Transverse colon (tissue), 4 donors: ENCODE data around the gene TMCC3. TPM values are rescaled to one million over a fixed set of nuclear protein-coding genes. Genes with fewer than 3 reads are reported as not detected.
"Not testable (repeated sequence)": the region's sequence is repeated elsewhere in the genome, so short reads cannot be mapped to it uniquely, and the experiment has no call there.

Experiments used
- DNase-seq: peaks from one replicate; pipeline ENCODE4 v3.0.0-alpha.2; 2019
- H3K27ac ChIP-seq, 4 donors: fragments of 200-600 bp; sonication (generic); 2 replicates each; pipeline ENCODE4 v1.5.1; 2016 to 2018; ENCODE audit warnings: inconsistent platforms in 4 of 4
- H3K27me3 ChIP-seq: fragments of 200-600 bp; sonication (generic); 2 replicates; pipeline ENCODE4 v1.5.1; 2017; ENCODE audit warnings: inconsistent platforms
- H3K36me3 ChIP-seq, 4 donors: fragments of 200-600 bp; sonication (generic); 2 replicates each; pipeline ENCODE4 v1.5.1; 2017 to 2019; ENCODE audit warnings: inconsistent platforms in 4 of 4
- H3K4me1 ChIP-seq, 4 donors: fragments of 200-600 bp; sonication (generic); 2 replicates each; pipeline ENCODE4 v1.5.1; 2017 to 2020; ENCODE audit warnings: inconsistent platforms in 4 of 4
- H3K4me3 ChIP-seq, 4 donors: fragments of 200-600 bp; sonication (generic); 1 replicate in 1 of 4; 2 replicates in 3 of 4; pipeline versions ENCODE4 v1.5.1 to v1.6.1; 2017 to 2019; ENCODE audit warnings: inconsistent platforms in 4 of 4
- H3K9me3 ChIP-seq, 2 donors: fragments of 200-600 bp; sonication (generic); 2 replicates each; pipeline ENCODE4 v1.5.1; 2017 to 2019; ENCODE audit warnings: inconsistent platforms in 2 of 2
- EP300 ChIP-seq: sonication (generic); formaldehyde crosslinking; IDR thresholded peaks from one replicate; pipeline ENCODE4 v1.6.1; 2017; ENCODE audit warnings: antibody characterized with exemption, low read depth
- POLR2A ChIP-seq: fragments of 450-650 bp; IDR thresholded peaks from one replicate; pipeline ENCODE4 v1.6.1; 2016; ENCODE audit warnings: antibody characterized with exemption, mild to moderate bottlenecking, moderate library complexity
- POLR2AphosphoS5 ChIP-seq, 3 donors: sonication (generic); formaldehyde crosslinking; IDR thresholded peaks; one replicate each; pipeline ENCODE4 v1.6.1; 2016; ENCODE audit warnings: antibody characterized with exemption in 3 of 3
- WGBS, 2 donors: methylation state at CpG; one replicate each; pipeline ENCODE4 v1.1.5; 2018; ENCODE audit warnings: low coverage in 1 of 2; 5-methylcytosine and 5-hydroxymethylcytosine counted together
- in situ Hi-C, 4 donors: fragments of 200-750 bp; cut with MboI; loops; one replicate each; pipeline versions ENCODE4 v1.15.0 to v1.15.1; 2017; ENCODE audit warnings: low sequenced_read_pairs in 3 of 4, low pct_ligation_motif_present in 1 of 4, low pct_unique_long_range_greater_than_20kb in 1 of 4
- intact Hi-C: fragments of 100-400 bp; cut with DNase I; formaldehyde crosslinking; loops from one replicate; pipeline ENCODE4 v1.15.1; 2023; ENCODE audit warnings: low total_unique reads
- total RNA-seq, 4 donors: library from RNA; depleted of rRNA; stranded (reverse); fragments of >200 nt; gene quantifications; one replicate each; pipeline ENCODE4 v1.1.0, GENCODE V29; 2016
- TF ChIP-seq, protein P1 (sequence below), 5 experiments: fragments of 200-600 bp in 3 of 5; fragments of 450-650 bp in 2 of 5; sonication (generic) in 3 of 5; IDR thresholded peaks; 1 replicate in 2 of 5; 2 replicates in 3 of 5; pipeline ENCODE4 v1.5.1; 2016 to 2017; ENCODE audit warnings: antibody characterized with exemption in 5 of 5, inconsistent platforms in 3 of 5, mild to moderate bottlenecking in 2 of 5, moderate library complexity in 1 of 5

Gene TMCC3
- total RNA-seq, 4 donors from 2014 or later: 6.4 to 79.3 (median 65.9) TPM

DNA sequence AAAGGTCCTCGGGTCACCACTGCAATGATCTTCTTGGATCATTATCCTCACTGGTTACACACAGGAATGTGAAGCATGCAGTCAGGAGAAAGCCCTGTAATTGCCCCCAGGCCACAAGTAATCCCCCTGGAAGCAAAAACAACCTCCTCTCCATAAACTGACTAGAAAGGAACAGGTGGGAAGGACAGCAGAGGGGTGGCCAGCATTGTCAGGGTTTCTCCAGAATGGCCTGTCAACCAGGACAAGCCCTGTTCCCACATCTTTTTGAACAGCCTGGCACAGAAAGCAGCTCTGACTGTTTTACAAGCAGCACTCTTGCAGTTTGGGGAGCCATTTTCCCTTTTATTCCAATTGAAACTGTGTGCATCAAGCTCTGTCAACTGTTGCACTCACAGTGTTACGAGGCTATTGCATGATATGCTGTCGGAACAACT, 36.1 kb downstream of the TMCC3 start:
- H3K27ac ChIP-seq: peak overlapping the region in 2 of 4 donors; percentile 80 to 83
- H3K27me3 ChIP-seq: no peaks in the 10 kb centered on the region
- peak overlapping the region in 1 of 4 donors; percentile 35 for H3K4me3 ChIP-seq
- peaks cover 13 to 31% (median 20%) of the 10 kb centered on the region in 4 donors for H3K4me1 ChIP-seq
- 71 to 80% methylated on average over 2 to 3 of the region's 3 CpGs for WGBS, 2 donors
- TF ChIP-seq POLR2A: no peak
- TF ChIP-seq, protein P1, sequence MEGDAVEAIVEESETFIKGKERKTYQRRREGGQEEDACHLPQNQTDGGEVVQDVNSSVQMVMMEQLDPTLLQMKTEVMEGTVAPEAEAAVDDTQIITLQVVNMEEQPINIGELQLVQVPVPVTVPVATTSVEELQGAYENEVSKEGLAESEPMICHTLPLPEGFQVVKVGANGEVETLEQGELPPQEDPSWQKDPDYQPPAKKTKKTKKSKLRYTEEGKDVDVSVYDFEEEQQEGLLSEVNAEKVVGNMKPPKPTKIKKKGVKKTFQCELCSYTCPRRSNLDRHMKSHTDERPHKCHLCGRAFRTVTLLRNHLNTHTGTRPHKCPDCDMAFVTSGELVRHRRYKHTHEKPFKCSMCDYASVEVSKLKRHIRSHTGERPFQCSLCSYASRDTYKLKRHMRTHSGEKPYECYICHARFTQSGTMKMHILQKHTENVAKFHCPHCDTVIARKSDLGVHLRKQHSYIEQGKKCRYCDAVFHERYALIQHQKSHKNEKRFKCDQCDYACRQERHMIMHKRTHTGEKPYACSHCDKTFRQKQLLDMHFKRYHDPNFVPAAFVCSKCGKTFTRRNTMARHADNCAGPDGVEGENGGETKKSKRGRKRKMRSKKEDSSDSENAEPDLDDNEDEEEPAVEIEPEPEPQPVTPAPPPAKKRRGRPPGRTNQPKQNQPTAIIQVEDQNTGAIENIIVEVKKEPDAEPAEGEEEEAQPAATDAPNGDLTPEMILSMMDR (IDR thresholded peaks at IDR 0.05): no peak
- no peak for TF ChIP-seq POLR2AphosphoS5 (IDR thresholded peaks at IDR 0.05)
- no peak for TF ChIP-seq EP300
- no peaks in the 10 kb centered on the region for H3K36me3 ChIP-seq
- no peak for DNase-seq
- intact Hi-C loops (no loop called here), in situ Hi-C loops (no loop called here)
- H3K9me3 ChIP-seq: no peaks in the 10 kb centered on the region

DNA sequence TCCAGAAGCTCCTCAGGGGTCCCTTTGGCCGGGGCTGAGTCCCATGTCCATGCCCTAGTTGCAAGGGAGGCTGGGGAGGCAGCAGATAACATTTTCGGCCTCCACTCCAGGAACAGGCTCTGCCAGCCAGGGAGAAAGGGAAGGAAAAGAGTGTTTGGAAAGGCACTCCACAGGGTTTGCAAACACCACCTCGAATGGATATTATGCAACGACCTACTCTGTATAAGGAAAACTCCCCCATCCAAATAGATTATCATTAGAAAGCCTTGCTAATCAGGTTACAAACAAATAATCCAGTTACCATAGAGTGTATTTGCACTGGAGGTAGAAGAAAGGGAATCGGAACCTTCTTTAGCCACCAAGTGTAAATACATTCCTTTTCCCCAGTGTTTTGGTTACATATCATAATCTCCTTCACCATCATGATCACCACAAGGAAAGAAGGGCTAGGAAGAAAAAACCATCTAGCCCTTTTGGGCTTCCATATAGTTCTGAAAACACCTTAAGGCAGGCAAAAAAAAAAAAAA, 40.4 kb downstream of the TMCC3 start:
- Histone ChIP-seq H3K4me3 (no peak overlapping the region), H3K9me3 (no peaks in the 10 kb centered on the region), H3K27ac (no peak overlapping the region), H3K27me3 (no peaks in the 10 kb centered on the region), H3K36me3 (no peaks in the 10 kb centered on the region), H3K4me1 (peaks cover 0 to 4% (median 1%) of the 10 kb centered on the region in 4 donors)
- TF ChIP-seq EP300 (no peak), POLR2AphosphoS5 (IDR thresholded peaks at IDR 0.05) (no peak), POLR2A (no peak)
- TF ChIP-seq, protein P1 (IDR thresholded peaks at IDR 0.05): no peak
- DNase-seq: no peak
- intact Hi-C loops: no loop called here
- in situ Hi-C loops: no loop called here
- WGBS, 2 donors: 86 to 95% methylated on average over 2 to 5 of the region's 5 CpGs

DNA sequence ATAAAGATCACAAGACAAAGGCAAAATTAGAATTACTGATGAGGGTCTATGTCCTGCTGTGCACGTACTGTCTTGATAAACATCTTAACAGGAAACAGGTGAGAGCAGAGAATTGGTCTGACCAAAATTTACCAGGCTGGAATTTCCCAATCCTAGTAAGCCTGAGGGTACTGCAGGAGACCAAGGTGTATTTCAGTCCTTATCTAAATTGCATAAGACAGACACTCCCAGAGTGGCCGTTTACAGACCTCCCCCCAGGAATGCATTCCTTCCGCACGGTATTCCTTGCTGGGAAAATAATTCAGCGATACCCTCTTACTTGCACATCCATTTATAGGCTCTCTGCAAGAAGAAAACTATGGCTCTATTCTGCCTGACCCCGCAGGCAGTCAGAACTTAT, 43.5 kb downstream of the TMCC3 start:
- 89 to 97% methylated on average over 6 of the region's 6 CpGs for WGBS, 2 donors
- H3K27ac ChIP-seq, in situ Hi-C loops: not testable (repeated sequence)

DNA sequence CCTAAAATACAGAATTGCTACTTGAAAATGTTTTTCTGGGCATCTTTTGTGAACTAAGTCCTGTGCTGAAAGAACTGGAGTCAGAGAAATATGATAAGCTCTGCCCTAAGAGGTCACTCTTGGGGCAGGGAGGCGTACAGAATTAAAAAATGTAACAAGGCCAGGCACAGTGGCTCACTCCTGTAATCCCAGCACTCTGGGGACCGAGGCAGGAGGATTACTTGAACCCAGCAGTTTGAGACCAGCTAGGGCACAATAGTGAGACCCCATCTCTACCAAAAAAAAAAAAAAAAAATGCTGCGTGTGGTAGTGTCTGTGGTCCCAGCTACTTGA, 46.0 kb downstream of the TMCC3 start:
- no peaks in the 10 kb centered on the region for H3K27me3 ChIP-seq
- peaks cover 0 to 8% (median 0%) of the 10 kb centered on the region in 4 donors for H3K4me1 ChIP-seq
- TF ChIP-seq EP300 (no peak), POLR2A (no peak), POLR2AphosphoS5 (IDR thresholded peaks at IDR 0.05) (no peak)
- TF ChIP-seq, protein P1 (IDR thresholded peaks at IDR 0.05): no peak
- in situ Hi-C loops (no loop called here), intact Hi-C loops (no loop called here)
- no peaks in the 10 kb centered on the region for H3K36me3 ChIP-seq
- no peak overlapping the region for H3K27ac ChIP-seq
- no peaks in the 10 kb centered on the region for H3K9me3 ChIP-seq
- WGBS, 2 donors: 78 to 79% methylated on average over 2 to 3 of the region's 3 CpGs
- no peak overlapping the region for H3K4me3 ChIP-seq
- DNase-seq: no peak

More for the DNA sequence above, 43.5 kb downstream of the TMCC3 start:
- intact Hi-C loops, H3K9me3 ChIP-seq, H3K36me3 ChIP-seq, H3K27me3 ChIP-seq, DNase-seq, H3K4me3 ChIP-seq, H3K4me1 ChIP-seq: not testable (repeated sequence)
